GM19025 (cell line): Measurements from ENCODE around the gene ENDOG.

ENCODE experiments used
- ATAC-seq: cut with Tn5 transposase; IDR thresholded peaks from one replicate; pipeline ENCODE4 v1.9.1; 2021; ENCODE audit warnings: mild to moderate bottlenecking, low read depth, moderate library complexity; ENCODE audit not compliant: unreplicated experiment

ENDOG gene

GRCh38 chr9:128798896-128799295 lies 19.4 kb upstream of the ENDOG start:
- ATAC-seq, result no peak

GRCh38 chr9:128800061-128800460 lies 18.2 kb upstream of the ENDOG start:
- no peak for ATAC-seq

- ATAC-seq, result no peak
Measured at GRCh38 chr9:128802482-128802881, 15.8 kb upstream of the ENDOG start.

- no peak for ATAC-seq
Measured at GRCh38 chr9:128805661-128806060, 12.6 kb upstream of the ENDOG start.

DNA sequence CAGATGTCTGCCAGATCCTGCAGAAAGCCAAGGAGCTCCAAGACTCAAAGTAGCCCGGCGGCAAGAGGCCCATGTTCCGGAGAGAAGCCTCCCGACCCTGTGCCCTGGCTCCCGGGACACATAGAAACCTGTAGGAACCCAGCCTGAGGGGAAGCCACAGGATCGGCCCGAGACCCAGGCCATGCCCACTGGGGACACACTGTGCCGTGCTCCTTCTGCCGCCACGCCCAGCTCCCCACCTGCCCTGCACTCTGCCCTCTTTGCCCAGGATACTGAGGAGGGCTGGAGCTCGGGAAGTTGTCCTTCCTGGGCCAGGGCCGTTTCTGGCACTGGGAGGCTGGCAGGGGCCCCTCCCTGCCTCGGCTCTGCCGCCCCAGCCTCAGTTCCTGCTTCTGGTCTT lies 10.5 kb upstream of the ENDOG start:
- ATAC-seq, result no peak

DNA sequence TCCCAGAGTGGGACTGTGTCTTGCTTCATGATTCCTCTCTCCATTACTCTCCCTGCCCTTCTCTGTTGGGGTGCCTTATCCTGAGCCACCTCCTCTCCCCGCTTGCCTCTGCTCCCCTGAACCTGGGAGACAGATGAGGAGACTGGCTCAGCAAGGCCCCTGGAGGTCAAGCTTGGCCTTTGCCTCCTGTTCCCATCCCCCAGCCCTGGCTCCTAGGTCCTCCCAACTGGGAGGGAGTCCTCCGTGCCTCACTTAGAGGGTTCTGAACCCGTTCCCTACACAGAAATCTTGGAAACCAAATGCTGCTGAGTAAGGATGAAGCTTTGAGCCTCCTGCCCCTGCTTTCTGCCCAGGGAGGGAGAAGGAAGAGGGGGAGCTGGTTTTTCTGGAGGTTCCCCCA lies 9.8 kb upstream of the ENDOG start:
- ATAC-seq, result no peak

GRCh38 chr9:128809036-128809599 lies 9.2 kb upstream of the ENDOG start:
- ATAC-seq, result no peak

DNA sequence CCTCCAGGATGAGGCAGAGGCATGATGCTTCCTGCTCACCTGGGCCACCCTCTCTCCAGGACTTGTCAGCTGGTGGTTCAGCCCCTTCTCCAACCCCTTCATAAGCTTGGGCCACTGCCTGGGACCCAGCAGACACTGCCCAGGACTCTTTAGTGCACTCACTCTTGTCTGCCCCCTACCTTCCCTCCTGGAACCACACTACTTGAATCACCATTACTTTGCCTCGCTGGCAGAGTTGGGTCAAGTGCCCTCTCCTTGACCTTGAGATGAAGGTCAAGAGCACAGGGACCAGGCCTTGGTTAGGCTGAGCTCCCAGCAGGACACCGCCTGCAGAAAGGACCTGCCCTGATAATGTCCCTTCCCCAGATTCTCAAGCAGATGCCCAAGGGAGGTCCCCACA lies 8.5 kb upstream of the ENDOG start:
- no peak for ATAC-seq

GRCh38 chr9:128810873-128811272 lies 7.4 kb upstream of the ENDOG start:
- ATAC-seq, result no peak

DNA sequence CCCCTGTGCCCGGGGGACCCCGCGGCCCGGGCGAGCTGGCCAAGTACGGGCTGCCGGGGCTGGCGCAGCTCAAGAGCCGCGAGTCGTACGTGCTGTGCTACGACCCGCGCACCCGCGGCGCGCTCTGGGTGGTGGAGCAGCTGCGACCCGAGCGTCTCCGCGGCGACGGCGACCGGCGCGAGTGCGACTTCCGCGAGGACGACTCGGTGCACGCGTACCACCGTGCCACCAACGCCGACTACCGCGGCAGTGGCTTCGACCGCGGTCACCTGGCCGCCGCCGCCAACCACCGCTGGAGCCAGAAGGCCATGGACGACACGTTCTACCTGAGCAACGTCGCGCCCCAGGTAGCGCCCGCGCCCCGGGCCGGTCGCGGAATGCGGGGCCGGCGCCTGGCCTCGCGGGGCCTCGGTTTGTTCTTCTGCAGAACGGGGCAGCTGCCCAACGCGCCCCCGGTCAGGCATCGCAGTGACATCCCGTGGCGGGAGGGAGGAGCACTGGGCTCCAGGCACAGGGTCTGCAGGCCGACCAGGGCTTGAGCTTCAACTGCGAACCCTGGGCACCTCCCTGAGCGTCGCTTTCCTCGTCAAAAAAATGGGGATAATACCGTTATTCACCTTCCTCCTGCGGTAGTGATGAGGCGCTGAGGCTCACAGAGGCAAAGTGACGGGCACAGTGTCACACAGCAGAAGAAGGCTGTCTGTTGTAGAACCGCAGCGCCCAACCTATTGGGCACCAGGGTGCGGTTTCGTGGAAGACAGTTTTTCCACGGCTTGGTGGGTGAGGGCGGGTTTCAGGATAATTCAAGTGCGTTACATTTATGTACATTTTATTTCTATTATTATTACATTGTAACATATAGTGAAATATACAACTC lies 777 bp downstream of the ENDOG start:
- peak; percentile 22 for ATAC-seq

DNA sequence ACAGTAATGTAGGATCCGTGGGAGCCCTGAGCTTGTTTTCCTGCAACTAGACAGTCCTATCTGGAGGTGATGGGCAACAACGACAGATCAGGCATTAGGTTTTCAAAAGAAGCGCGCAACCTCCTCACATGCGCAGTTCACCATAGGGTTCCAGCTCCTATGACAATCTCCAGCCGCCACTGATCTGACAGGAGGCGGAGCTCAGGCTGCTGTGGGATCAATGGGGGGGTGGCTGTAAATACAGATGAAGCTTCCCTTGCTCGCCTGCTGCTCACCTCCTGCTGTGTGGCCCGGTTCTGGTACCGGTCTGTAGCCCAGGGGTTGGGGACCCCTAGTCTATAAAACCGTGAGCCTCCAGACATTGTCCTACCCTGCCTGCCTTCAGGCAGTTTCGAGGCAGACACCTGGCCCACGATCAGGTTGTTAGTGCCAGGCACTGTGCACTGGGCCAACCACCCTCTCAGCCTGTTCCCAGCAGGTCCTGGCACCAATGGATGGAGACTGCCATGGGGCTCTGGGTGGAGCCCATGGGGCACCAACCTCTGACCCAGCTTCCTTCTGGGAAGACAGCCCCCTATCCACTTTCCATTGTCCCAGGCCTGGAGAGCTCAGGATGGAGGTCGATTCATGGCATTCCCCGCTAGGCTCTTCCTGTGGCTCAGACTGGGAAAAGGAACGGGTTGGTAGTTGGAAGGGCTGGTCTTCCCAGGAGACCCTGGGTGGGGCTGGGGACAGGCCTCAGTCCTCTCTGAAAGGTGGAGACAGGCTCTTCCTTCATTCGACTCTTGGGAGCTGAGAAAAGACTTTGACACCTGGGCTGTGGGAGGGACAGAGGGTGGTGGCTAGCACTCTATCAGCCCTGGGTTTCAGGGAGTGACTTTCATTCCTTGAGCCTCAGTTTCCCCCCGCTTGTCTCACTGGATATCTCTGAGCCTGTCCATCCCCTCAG lies 1.7 kb downstream of the ENDOG start:
- no peak for ATAC-seq

GRCh38 chr9:128820665-128821583 lies 2.6 kb downstream of the ENDOG start:
- ATAC-seq, result no peak

DNA sequence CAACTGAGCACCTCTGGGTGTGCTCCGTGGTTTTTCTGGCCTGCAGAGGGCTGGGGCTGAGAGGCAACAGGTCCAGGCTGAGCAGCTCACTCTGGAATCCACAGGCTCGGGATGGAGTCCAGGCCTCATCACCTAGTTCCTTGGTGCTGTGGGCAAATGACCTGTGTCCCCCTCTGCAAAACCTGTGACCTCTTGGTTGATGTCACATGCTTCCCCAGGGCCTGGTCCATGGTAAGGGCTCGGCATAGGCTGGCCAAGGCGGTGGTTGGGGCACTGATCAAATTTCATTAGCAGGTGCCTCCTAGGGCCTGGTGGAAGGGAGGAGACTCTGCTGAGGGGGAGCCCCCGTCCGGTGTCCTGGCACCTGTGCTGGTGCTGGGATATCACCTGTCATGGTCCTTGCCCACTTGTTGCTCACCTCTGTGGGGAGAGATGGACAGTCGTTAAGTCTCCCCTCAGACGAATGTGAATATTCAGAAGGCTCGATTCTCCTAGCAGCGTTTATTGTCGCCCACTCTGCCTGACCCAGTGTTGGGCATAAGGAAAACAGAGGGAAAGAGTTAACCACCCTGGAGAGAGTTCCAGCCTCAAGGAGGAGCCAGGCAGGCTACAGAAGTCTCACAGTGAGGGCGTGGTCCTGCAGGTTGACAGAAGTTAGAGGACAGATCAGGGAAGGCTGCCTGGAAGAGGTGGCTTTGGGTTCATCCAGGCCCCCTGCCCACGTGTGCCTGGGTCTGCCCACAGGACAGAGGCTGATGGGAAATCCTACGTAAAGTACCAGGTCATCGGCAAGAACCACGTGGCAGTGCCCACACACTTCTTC lies 3.5 kb downstream of the ENDOG start:
- no peak for ATAC-seq

GRCh38 chr9:128822407-128823042 lies 4.2 kb downstream of the ENDOG start:
- no peak for ATAC-seq

DNA sequence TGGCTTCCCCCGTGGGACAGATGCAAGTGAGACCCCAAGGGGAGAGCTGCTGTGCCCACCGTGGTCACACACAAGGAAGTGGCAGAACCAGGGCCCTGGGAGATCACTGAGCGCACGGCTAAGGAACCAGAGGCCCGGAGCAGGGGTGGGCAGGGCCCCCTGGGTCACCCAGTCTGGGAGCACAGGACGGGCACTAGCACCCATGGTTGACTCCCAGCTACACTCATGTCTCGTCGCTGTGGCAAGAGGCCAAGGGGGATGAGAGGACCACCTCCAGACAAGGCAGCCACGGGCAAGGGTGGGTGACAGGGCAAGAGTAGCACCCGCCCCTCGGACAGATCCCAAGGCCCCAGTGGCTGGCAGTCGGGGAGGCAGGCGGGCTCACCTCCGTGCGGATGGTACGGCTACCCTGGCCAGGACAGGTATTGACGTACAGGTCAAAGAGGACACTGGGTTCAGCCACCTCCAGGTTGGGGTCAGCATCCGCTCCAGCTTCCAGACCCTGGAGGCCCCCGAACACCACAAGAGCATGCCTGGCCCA lies 5.1 kb downstream of the ENDOG start:
- no peak for ATAC-seq

DNA sequence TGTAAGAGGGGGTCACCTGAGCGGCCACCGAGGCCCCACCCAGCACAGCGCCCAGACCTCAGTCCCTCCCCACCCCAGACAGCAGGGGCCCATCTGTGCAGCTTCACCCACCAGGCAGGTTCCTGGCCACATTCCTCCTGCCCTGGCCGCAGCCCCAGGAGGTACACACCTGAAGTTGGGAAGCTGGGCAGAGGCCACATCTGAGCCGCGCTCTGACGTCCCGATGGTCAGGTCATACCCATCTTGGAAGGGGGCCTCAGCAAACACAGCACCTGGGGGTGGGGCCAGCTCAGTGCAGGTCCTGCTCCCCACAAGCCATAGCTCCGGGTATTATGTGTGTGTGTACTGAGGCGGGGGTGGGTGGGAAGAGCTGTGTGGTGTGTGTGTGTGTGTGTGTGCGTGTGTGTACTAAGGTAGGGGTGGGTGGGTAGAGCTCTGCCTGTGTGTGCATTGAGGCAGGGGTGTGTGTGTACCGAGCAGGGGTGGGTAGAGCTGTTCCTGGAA lies 5.7 kb downstream of the ENDOG start:
- no peak for ATAC-seq

GRCh38 chr9:128824911-128825310 lies 6.6 kb downstream of the ENDOG start:
- no peak for ATAC-seq
